CD4-positive, alpha-beta T cell treated with Interleukin-10 for 1 hour (primary cell): ENCODE data around the gene ARPC2.

Source experiments
- DNase-seq: peaks from one replicate; pipeline ENCODE4 v3.0.0-alpha.2; 2020

The ARPC2 gene

DNA sequence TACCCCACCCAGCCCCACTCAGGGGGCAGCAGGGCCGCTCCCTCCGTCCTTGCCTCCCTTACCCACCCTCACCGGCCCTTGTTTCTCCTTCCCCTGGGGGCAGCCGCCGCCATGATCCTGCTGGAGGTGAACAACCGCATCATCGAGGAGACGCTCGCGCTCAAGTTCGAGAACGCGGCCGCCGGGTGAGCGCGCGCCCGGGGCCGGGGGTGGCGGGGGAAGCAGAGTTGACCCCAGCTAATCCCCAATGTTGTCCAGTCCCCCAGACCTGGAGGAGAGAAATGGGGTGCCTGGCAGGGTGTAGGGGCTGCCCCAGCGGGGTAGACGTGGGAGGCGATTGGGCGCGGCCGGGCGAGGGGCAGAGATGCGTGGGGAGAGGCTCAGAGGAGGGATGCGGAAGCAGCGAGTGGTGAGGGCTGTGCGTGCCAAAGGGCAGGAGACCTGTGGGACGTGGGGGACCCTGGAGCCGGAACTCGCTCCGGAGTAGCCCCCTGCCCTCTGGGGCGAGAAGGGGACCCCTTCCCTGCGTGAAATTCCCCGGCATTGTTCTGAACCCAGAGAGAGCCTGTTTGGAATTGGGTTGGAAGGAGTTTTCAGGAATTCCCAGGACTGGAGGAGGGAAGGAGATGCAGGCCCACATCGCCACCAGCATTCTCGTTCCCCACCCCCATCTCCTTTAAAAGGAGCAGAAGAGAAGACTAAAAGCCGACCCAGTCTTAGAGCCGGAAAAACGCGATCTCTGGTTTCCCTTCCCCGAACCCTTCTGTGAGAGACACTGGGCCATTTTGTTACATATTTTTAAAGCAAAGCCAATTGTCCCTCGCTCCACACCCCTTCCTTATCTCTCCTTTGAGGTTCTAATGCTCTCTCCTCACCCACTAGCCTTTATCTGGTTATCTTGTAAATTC, 625 bp downstream of the ARPC2 start:
- DNase-seq = peak; percentile 64

DNA sequence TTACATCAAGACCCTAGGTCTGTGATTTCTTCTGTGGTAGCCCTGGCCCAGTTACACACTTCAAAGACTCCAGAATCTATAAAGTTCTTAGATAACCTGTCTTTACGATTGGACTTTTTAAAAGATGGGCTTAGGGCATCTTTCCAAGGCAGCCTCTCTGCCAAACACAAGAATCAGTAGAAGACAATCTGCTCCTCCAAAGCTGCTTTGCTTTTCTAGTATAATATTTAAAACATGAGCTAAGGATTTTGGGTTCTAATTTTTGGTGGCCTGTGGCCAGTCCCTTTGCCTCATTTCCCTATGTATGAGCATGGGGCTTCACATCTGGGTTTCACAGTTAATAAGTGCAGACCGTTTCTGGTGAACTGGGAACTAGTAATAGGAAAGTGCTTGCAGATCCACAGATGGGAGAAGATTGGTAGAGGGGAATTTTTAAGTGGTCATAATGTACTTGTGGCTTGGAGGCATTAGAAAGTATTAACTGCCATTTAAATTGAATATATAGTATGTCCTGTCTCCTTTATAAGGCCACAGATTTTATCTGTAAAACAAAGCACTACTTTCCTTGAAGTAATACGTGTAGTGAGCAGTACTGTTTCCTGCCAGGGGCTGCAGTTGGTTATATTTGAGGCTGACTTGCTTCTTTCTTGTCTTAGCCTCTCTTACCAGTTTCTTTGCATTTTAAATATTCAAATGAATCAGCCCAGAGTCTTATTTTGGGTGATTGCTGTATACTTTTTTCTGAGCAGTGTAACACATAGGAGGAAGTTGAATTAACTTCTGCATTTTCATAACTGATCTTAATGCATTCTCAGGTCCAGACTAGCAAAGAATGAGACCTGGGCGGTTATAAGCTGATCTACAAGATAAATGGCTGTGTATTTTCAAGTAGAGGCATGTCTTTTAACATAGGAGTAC, 1.5 kb downstream of the ARPC2 start:
- DNase-seq = peak; percentile 55

DNA sequence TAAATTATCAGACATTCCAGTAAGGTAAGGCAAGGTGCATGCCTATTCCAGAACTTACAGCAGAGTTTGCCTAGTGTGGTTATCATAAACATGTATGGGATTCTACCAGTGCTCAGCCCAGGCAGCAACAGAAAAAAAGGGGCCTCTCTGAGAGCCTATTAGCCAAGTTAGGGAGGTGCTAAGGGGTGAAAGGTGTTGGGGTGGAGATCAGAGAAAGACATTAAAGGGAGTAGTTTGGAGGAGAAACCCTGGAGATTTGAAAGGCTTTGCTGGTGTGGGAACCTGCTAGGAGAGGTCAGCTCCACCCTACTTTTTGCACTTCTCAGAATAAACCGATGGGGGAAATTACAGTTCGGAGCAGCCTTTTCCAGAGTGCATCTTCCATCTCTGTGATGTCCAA, 2.9 kb downstream of the ARPC2 start:
- DNase-seq = peak; percentile 28

DNA sequence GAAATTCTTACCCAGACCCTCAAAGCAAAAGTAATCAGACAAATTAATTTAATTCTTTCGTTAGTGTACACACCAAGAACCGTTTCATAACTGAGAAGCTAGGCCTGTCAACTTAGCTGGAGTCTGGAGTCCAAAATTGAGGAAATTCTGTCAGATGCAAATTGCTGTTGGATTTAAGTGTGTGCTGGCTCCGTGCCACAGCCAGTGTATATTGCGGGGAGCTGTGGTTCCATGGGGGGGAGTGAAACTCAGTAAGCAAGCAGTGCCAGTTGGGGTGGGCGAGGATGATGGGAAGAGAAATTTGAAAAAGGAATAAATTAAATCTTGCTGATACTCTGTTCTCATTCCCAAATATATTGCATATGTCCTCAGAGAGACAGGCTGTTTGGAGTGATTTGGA, 4.0 kb downstream of the ARPC2 start:
- no peak for DNase-seq

DNA sequence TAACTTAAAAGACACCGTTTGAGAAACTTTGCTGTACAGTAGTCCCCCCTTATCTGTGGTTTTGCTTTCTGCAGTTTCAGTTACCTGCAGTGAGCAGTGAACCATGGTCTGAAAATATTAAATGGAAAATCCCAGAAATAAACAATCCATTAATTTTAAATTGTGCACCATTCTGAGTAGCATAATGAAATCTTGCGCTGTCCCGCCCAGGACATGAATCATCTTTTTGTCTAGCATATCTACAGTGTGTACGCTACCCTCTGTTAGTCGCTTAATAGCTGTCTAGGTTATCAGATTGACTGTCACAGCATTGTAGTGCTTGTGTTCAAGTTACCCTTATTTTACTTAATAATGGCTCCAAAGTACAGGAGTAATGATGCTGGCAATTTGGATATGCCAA, 6.1 kb downstream of the ARPC2 start:
- DNase-seq = peak; percentile 37

DNA sequence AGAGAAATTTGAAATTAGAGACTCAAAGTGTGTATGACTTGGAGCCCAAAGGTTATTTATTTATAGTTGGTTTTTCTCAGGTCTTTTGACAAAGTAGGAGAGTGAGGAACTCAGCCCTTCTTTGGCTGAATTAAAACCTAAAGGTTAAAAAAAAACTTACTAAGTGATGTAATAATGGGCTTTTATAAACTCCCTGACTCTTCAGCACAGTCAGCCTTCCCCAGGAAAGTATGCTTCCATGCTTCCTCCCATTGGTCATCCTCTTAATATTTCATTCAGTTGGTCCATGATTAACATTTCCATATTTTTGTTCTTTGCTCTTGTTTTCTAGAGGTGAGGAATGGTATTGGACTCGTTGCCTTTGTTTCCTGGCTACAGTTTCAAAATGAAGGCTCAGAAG, 7.2 kb downstream of the ARPC2 start:
- DNase-seq = no peak

DNA sequence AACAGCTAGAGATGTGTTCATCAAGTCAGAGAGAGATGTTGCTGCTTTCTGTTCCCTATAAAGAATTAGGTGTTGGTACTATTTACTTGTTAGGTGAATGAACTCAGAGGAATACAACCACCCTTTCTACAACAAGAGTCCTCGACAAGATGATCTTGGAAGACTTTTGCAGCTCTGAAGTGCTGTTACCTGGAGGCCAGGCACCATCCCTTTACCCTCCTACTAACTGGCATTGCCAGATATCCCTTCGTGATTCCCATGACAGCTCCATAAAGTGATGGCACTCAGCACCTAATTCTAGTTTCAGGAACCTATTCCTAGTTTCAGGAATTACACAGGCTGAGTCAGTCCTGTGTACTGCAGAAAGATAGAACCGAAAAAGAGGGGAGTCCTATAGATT, 9.9 kb downstream of the ARPC2 start:
- DNase-seq = no peak

DNA sequence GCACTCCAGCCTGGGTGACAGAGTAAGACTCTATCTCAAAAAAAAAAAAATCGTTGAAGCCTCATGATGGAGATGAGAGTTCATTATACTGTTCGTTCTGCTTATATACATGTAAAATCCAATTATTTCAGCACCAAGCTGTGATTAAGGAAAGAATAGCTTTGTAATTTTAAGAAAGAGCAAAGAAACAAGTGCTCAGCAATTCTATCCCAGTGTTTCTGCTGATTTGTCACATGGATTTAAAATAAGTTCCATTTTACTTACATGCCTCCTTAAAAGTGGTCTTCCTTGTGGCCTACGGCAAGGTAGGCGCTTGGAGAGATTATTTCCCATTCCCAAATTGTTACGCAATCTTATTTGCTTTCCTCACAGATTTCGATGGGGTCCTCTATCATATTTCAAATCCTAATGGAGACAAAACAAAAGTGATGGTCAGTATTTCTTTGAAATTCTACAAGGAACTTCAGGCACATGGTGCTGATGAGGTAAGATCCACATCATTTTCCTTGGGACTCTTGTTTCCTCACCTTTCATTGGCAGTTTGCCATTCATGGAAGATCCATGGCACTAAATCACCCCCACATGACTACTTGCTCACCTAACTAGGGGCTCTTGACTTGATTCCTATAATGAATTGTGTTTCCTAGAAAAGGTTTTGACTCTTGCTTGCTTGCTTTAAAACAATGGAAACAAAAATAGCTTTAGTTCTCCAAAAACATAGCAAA, 11.5 kb downstream of the ARPC2 start:
- no peak for DNase-seq

DNA sequence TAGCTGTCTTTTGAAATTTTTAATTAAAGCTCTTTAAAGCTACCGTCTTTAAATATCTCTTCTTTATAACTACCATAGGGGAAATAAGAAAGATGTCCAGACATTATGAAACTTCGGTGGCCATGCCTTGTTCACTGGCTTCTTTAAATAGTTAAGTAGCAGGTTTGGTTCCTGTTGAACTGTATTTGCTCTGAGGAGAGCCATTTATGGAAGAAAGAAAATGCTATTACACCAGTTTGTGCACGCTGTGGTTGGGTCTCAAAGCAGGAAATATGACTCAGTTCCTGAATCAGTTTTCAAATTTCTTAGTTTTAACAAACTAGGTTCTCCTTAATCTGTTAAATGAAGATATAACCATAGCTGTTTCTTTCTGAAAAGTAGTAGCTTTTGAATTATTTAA, 12.2 kb downstream of the ARPC2 start:
- peak; percentile 69 for DNase-seq

DNA sequence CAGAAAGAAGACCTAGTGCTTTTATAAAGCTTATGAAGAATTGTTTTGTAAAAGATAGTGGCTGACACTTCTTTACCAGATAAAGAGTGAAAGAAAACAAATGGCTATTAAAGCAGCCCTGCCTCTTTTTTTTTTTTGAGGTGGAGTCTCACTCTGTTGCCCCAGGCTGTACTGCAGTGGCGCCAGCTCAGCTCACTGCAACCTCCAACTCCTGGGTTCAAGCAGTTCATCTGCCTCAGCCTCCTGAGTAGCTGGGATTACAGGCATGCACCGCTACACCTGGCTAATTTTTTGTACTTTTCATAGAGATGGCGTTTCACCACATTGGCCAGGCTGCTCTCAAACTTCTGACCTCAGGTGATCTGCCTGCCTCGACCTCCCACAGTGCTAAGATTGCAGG, 12.9 kb downstream of the ARPC2 start:
- DNase-seq = no peak

DNA sequence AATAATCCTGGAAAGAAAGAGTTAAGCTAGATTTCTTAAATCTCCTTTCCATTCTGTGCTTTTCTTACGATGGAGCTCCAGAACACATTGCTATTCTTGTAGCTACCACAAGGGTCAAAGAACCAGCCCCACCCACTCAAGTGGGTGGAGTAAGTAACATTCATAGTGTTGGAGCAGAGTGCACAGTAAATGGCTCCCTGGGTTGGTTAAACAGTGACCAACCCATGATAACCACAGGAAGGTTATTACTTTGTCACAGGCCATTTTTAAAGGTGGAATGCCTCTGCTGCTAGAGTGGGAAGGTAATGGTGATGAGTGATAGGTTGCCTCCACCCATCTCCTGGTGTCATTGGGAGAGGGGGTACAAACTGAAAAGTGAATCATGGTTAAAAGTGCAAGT, 13.9 kb downstream of the ARPC2 start:
- DNase-seq = peak; percentile 60

DNA sequence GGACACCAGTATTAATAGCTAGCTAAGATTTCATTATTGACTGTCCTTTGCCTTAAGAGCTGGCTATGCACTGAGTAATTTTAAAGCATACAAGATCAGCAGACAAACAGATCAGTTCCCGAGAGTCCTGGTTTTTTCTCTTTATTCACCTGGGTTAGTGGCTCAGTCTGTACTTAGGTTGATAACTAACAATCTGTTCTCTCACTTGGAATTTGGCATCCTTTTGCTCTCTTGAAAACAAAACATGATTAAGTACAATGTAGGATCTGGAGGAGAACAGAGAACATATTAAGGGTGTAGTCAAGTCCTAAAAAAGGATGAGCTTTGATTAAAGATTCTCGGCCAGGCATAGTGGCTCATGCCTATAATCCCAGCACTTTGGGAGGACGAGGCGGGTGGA, 16.6 kb downstream of the ARPC2 start:
- no peak for DNase-seq

DNA sequence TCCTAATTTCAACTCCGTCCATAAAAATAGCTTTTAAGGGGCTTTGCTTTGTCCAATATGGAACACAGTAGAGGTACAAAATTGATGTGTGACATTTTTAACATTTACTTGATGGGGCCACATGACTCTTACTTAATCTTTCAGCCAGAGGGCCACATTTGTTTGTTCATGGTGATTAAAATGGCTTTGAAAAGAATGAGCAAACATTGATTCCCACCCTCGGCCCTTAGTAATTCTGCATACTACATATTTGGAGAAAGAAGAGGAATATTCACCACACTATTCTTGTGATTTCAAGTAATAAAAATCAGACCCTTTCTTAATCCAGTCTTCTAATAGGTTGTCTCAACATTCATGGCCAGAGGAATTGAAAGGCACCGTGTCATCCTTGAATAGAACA, 17.5 kb downstream of the ARPC2 start:
- DNase-seq = no peak

DNA sequence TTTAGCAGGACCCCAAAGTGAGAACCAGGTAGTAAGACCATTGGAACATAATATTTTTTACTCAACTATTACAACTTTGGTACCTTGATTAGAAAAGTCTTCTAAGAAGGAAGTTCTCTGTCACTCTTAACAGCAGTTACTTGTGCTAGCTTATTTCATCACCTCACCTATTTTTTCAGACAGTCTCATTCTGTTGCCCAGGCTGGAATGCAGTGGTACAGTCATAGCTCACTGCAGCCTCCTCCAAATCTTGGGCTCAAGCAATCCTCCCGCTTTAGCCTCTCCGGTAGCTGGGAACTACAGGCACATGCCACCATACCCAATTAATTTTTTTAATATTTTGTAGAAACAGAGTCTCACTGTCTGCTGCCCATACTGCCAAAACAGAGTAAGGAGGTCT, 18.0 kb downstream of the ARPC2 start:
- DNase-seq = no peak

DNA sequence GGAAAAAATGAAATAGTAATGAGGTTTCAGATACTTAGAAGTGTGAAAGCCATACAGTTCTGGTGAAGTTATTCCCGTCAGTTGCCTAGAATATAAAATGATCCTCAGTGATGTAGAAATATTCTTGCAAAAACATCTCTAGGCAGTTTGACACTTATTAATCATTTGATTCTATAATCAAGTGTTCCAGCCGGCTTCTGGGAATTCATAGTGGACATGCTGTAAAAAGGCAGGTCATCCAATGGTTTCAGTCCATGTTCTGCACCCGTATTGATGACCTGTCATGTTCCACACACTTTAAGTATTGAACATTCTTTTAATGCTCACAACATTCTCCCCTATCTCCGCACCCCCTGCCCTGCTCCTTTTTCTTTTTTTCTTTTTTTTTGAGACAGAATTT, 19.8 kb downstream of the ARPC2 start:
- DNase-seq = no peak

DNA sequence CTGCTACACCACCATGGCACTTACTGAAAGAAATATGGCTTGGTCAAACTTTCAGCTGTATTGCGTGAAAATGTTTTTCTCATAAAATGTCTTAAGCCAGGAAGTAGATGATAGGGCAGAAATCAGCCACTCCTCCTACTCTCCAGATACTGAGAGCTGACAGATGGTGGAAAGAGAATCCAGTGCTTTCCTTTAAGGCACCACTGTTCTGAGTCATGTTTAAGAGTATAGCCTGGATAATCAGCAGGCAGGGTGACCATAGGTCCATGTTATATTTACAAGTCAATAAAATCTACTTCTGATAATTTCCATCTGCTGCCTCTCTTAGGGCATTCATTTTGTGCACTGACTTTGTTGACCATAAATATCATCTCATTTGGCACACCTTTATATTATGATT, 21.9 kb downstream of the ARPC2 start:
- DNase-seq = no peak

DNA sequence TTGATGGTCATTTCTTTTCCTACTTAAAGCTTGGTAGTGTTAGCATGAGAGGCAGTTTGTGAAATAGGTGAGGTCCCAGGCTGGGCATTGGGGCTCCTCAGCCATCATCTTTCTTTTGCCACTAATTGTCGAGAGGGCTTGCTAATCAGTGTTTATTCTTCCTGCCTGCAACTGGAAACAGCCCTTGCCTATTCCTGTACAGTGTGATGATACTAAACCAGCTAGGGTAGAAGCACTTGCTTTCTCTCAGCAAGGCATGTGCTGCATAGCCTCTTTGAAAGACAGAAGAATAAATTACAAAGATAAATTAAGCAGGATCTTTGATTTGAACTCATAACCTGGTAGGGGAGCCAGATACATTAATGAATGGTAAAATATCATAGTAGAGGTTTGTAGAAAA, 27.2 kb downstream of the ARPC2 start:
- DNase-seq = no peak

DNA sequence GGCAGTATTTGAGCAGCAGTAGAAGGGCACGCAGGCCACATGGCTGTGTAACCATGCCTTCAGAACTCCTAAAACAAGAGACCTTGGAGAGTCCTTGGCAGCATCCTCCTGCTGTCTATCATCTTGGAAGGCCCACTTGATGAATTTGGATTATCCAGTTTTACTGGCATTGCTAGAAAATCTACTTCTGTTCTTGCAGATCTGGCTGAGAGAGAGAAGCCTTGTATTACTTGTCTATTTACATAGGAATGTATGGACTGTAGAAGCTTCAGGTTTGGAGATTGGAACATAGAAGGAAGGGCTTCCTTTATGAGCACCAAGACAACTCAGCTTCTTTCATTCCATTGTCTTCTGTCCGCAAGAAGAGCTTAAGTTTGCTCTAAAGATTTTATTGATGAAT, 27.7 kb downstream of the ARPC2 start:
- no peak for DNase-seq

DNA sequence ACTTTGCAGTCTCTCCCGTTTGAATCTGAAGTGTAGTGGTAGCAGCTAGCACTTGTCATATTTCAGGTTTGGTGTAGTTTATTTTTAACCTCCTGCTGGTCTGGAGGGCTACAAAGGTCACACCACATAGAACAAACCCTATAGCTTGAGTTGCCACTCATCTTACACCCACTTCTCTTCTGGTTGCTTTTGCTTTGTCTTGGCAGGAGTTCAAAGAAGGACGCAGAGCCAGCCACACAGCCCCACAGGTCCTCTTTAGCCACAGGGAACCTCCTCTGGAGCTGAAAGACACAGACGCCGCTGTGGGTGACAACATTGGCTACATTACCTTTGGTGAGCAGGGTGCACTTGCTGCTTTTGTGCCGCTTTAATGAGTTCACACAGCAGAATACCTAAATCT, 28.2 kb downstream of the ARPC2 start:
- no peak for DNase-seq

DNA sequence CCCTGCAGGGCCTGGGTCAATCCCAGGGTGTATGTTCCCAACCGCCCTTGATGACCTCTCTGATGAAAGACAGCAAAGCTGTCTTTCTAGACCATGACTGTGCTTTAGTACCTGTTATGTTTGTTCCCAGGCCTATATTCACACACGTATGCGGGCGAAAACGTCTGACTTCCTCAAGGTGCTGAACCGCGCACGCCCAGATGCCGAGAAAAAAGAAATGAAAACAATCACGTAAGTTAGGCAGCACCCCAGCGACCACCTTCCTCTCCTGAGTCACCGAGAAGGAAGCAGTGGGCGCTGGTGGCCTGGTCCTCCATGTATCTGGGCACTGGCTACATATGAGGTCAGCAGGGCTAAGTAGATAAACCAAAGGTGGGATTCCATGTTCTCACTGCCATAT, 32.7 kb downstream of the ARPC2 start:
- no peak for DNase-seq

DNA sequence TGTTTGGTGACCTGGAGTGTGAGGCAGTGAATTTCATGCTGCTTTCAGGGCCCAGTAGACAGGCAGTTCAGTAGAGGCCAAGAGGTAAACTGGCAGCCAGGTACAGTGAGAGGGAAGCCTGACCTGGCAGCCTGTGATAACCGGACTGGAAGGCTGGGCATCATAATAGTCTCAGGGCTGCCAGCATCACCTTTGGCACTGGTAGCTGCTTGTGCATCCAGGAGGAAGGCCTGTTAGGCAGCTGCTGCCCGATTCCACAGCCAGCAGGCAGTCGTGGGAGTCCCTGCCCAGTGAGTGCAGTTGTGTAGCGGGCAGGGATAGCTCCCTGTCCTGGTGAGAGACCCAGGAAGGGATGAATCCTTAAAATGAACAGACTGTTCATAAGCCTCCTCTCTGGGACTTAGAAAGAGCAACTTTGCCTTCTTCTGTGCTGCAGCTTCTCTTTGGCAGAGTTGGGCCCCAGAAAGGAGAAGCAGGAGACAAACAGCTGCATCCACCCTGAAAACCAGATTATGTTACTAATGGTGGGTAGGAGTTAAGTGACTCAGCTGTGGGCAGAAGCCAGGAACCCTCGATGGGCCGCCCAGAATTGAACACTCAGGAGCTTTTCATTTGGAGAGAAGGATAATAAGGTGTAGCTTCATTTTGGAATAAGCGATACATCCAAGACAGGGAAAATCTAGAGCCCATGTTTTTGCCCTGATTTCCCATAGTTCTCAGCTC, 35.7 kb downstream of the ARPC2 start:
- no peak for DNase-seq

DNA sequence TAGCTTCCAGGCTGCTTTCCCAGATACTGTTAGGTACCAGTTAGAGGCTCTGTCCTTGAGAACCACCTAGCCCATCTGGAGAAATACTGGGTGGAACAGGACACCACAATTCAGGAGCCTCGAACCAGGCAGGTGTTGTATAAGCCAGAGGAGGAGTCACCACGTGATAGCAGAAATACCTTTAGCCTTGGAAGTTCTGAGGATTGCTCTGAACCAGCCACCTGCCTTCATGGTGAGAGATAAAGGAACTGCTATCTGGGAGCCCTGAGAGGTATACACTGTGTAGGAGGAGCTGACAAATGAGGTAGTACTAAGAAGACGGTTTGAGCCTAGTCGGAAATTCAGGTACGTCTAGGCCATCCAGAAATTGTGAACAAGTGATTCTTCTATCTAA, 36.2 kb downstream of the ARPC2 start:
- DNase-seq = no peak

DNA sequence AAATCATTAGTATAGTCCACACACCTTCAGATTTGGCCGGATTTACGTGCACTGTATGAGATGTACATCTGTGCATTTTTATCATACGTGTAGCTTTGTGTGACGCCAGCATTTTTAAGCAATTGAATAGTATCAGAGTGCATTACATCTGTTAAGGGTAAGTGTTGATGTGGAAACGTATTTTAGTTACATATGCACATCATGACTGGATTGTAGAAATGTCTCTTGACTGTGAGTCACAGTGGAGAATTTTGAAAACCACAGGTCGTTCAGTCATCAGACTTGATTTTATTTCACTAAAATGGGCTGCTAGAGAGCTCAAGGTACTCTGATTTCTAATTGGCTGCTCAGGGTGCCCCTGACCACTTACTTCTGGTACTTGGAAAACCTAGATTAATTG, 38.5 kb downstream of the ARPC2 start:
- DNase-seq = no peak
